ENCODE data around the gene DCANP1. TPM values are rescaled to one million over a fixed set of nuclear protein-coding genes. Genes with fewer than 3 reads are reported as not detected.

The DCANP1 gene
- total and polyA plus RNA-seq, 2 donors (not counting 3 experiments of a cell fraction or from before 2014, with no cell fraction given) = not detected

DNA sequence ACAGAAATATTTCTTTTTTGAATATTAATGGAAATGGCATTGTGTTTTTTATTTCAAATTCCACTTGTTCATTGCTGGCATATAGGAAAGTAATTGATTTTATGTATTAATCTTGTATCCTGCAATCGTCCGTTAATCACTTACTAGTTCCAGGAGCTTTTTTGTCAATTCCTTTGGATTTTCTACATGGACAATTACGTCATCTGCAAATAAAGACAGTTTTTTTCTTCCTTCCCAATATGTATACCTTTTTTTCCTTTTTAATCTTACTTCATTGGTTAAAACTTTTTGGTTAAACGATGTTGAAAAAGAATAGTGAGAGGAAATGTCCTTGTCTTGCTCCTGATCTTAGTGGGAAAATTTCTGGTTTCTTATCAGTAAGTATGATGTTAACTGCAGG is 6.5 kb upstream of the DCANP1 start:
- POLR2A ChIA-PET = no interaction called here

More for the DNA sequence above, 6.5 kb upstream of the DCANP1 start:
- H3K27me3 ChIP-seq (ENCODE audit: control insufficient read depth in 2 of 2, insufficient read depth in 2 of 2, low read length in 2 of 2) = peaks cover 11 to 12% of the 10 kb centered on the region in 2 experiments
- no peaks in the 10 kb centered on the region for H3K4me1 ChIP-seq (ENCODE audit: control insufficient read depth, extremely low read depth, insufficient read depth, low read length)
- dilution Hi-C loops (cut with MboI; ENCODE audit: extremely low pct_ligation_motif_present, low sequenced_read_pairs) (loop anchor here (25.0 kb wide), 1 partner anchor 109 kb away; no protein-coding TSS in a partner anchor), intact Hi-C loops (cut with micrococcal nuclease) (no loop called here)
- no peak overlapping the region for H3K27ac ChIP-seq (ENCODE audit: insufficient read depth, low read depth, low read length)
- H3K36me3 ChIP-seq (ENCODE audit: control insufficient read depth in 2 of 2, extremely low read depth in 1 of 2, insufficient read depth in 2 of 2, low read length in 2 of 2) = no peaks in the 10 kb centered on the region
- H3K79me2 ChIP-seq (ENCODE audit: control insufficient read depth, insufficient read depth, low read length) = no peaks in the 10 kb centered on the region
- no peak for TF ChIP-seq POLR2AphosphoS5 (IDR thresholded peaks at IDR 0.05; ENCODE audit: insufficient read depth, low read depth, low read length)
- TF ChIP-seq GATA2 (IDR thresholded peaks at IDR 0.05; ENCODE audit: insufficient read depth, insufficient read length, low read depth, low read length) = no peak
- no peak for TF ChIP-seq EZH2 (IDR thresholded peaks at IDR 0.05; ENCODE audit: borderline replicate concordance, low read depth, low read length, severe bottlenecking)
- no peak for TF ChIP-seq FOS (IDR thresholded peaks at IDR 0.05; ENCODE audit: borderline replicate concordance, insufficient read depth, low read length)
- no peak for TF ChIP-seq POLR2A (IDR thresholded peaks at IDR 0.05; ENCODE audit: low read depth, low read length)
- TF ChIP-seq, protein P1, sequence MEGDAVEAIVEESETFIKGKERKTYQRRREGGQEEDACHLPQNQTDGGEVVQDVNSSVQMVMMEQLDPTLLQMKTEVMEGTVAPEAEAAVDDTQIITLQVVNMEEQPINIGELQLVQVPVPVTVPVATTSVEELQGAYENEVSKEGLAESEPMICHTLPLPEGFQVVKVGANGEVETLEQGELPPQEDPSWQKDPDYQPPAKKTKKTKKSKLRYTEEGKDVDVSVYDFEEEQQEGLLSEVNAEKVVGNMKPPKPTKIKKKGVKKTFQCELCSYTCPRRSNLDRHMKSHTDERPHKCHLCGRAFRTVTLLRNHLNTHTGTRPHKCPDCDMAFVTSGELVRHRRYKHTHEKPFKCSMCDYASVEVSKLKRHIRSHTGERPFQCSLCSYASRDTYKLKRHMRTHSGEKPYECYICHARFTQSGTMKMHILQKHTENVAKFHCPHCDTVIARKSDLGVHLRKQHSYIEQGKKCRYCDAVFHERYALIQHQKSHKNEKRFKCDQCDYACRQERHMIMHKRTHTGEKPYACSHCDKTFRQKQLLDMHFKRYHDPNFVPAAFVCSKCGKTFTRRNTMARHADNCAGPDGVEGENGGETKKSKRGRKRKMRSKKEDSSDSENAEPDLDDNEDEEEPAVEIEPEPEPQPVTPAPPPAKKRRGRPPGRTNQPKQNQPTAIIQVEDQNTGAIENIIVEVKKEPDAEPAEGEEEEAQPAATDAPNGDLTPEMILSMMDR (IDR thresholded peaks at IDR 0.05; ENCODE audit: extremely low read depth in 1 of 2, insufficient read depth in 1 of 2, low read depth in 1 of 2, low read length in 2 of 2) = no peak
- no peak for TF ChIP-seq JUN (IDR thresholded peaks at IDR 0.05; ENCODE audit: borderline replicate concordance, insufficient read depth, insufficient read length, low read depth)
- TF ChIP-seq MYC (IDR thresholded peaks at IDR 0.05; ENCODE audit: low read depth, low read length) = no peak
- no peaks in the 10 kb centered on the region for H3K9me3 ChIP-seq (replicated peaks; ENCODE audit: control insufficient read depth, insufficient read depth, low read length)
- H3K9ac ChIP-seq (replicated peaks; ENCODE audit: extremely low read depth, insufficient read depth, low read length) = no peak overlapping the region
- BruUV-seq (replicated peaks) = no TSS peak
- no peaks in the 10 kb centered on the region for H3K9me1 ChIP-seq (replicated peaks; ENCODE audit: control insufficient read depth, extremely low read depth, insufficient read depth, low read length)
- FAIRE-seq (no peak), DNase-seq (ENCODE audit: low read depth, low spot score) (no peak)
- H3K4me2 ChIP-seq (ENCODE audit: insufficient read depth, low read length) = no peak overlapping the region
- CTCF ChIA-PET = no interaction called here
- H4K20me1 ChIP-seq (replicated peaks; ENCODE audit: control insufficient read depth, extremely low read depth, insufficient read depth, low read length) = no peaks in the 10 kb centered on the region
- no peak overlapping the region for H2AFZ ChIP-seq (ENCODE audit: low read depth, low read length)
- H3K4me3 ChIP-seq (replicated peaks in 1 of 3; ENCODE audit: insufficient read depth in 1 of 3, low read depth in 1 of 3, low read length in 3 of 3) = no peak overlapping the region

Data from endothelial cell of umbilical vein (primary cell).